ENCODE measurements around the gene BDH2.

Gene BDH2

GRCh38 chr4:103099691-103100392, at the start of gene BDH2:
Gene BDH2 (minus strand): TSS chr4:103099834. CDS start chr4:103096254, 3,580 bp downstream.
- peak; percentile 78 for DNase-seq (ENCODE audit: low read depth)

GRCh38 chr4:103144926-103145325, 45.3 kb upstream of the BDH2 start:
- no peak for DNase-seq (ENCODE audit: low read depth)

DNA sequence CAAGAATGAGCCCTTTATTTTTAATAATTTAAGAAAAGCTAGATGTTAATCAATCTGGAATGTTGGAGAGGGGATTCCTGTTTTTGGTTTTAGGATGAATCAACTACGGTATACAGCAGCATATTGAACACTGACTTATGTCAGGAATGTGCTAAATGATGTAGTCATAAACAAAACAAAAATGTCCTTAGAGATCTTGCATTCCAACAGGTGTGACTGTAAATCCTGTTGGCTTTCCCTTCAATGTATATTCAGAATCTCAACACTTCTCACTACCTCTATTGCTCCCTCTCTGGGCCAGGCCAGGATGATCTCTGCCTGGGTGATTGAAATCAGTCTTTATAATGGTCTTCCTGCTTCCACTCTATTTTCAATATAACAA, 37.8 kb upstream of the BDH2 start:
- peak; percentile 78 for DNase-seq (ENCODE audit: low read depth)

GRCh38 chr4:103136671-103137445, 37.2 kb upstream of the BDH2 start:
- no peak for DNase-seq (ENCODE audit: low read depth)

DNA sequence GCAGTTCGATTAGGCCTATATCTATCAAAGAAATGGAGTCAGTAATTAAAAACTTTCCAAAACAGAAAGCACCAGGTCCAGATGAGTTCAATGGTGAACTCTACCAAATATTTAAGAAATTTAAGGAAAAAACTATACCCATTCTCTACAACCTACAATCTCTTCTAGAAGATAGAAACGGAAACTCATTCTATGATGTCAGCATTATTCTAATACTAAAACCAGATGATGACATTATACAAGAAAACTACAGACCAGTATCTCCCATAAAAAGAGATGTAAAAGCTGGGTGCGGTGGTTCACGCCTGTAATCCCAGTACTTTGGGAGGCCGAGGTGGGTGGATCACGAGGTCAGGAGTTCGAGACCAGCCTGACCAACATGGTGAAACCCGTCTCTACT, 29.5 kb upstream of the BDH2 start:
- DNase-seq (ENCODE audit: low read depth): no peak

DNA sequence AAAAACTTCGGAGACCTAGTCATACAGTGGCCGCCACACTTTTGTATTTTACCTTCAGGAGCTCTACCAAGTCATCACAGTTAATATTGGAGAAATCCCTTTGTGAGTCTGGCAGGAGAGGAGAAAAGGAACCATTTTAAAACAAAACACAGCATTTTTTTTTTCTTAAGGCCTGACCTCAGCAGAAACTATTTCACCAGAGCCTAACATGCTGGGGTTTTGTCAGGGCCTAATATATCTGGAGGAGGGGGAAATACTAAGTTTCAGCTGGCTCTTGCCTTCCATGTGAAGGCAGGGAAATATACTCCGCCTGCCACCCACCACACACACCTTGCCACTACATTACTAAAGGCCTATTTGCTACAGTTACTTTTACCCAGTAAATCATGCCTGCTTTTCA, 26.5 kb upstream of the BDH2 start:
- DNase-seq (ENCODE audit: low read depth): no peak

DNA sequence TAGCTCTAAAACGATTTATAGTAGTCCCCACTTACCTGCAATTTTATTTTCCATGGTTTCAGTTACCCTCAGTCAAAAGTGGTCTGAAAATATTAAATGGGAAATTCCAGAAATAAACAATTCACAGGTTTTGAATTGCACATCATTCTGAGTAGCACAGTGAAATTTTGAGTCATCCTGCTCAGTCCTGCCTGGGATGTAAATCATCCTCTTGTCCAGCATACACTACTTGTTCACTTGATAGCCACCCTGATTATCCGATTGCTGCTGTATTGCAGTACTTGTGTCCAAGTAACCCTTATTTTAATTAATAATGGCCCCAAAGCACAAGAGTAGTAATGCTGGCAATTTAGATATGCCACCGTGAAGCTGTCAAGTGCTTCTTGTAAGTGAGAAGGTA, 23.5 kb upstream of the BDH2 start:
- DNase-seq (ENCODE audit: low read depth): no peak

DNA sequence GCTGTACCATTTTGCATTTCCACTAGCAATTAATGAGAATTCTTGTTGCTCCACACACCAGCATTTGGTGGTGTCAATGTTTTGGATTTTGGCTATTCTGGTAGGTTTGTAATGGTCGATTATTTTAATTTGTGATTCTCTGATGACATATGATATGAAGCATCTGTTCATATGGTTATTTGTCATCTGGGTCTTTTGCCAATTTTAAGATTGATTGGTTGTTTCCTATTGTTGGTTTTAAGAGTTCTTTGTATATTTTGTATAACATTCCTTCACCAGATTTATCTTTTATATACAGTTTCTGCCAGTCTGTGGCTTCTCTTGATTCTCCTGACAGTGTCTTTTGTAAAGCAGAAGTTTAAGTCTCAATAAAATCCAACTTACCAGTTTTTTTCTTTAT, 18.5 kb upstream of the BDH2 start:
- no peak for DNase-seq (ENCODE audit: low read depth)

GRCh38 chr4:103111598-103111997, 12.0 kb upstream of the BDH2 start:
- DNase-seq (ENCODE audit: low read depth): no peak

GRCh38 chr4:103108542-103108941, 8.9 kb upstream of the BDH2 start:
- DNase-seq (ENCODE audit: low read depth): no peak

- DNase-seq (ENCODE audit: low read depth): no peak
These were observed 6.1 kb upstream of the BDH2 start for GRCh38 chr4:103105558-103106356.

GRCh38 chr4:103104886-103105285, 5.3 kb upstream of the BDH2 start:
- DNase-seq (ENCODE audit: low read depth): no peak

GRCh38 chr4:103100691-103101090, 1.1 kb upstream of the BDH2 start:
- no peak for DNase-seq (ENCODE audit: low read depth)

DNA sequence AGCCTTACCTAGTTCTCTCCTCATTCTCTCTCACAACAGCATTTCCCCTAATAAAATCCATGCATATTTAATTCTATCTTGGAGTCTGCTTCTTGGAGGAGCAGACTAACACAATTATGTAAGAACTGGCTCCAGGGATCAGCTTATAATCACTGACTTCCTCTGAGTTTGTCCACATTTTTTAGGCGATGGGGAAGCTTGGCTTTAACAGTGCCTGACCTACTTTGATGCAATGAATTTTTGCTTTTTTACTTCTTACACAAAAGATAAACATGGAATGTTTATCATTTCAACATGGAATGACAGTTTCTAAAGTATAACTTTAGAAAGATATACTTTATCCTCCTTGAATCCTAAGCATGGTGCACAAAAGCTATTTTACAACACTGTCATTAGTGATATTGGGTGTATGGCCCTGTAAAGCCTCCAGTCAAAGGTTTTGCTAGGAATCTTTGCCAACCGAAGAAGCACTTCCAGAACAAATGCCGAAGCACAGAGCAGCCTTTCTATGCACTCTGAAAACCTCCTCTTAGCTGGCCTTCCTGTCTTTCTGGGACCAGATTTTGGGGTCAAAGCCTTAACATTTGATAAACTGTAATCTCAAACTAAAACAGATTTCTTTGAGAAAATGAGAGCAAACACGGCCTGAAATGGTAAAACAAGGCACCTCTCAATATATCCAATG, 736 bp downstream of the BDH2 start:
- no peak for DNase-seq (ENCODE audit: low read depth)

DNA sequence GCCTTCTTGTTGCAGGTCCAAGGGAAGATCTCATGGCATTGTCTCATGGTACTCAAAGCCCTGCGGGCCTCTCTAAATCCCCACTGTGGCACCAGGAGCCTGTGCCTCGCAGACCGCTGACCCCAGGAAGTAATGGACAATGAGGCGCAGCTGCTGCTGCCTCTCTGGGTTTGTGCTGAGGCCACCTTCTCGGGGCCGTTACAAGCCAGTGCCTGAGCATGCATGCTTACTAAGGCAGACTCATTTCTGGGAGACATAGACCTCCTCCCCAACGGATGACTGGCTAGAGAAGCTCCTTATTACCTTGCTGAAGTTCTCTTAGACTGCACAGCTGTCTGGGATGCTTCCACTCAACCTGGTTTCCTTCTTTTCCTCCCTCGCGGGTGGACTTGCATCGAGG, 1.3 kb downstream of the BDH2 start:
- no peak for DNase-seq (ENCODE audit: low read depth)

DNA sequence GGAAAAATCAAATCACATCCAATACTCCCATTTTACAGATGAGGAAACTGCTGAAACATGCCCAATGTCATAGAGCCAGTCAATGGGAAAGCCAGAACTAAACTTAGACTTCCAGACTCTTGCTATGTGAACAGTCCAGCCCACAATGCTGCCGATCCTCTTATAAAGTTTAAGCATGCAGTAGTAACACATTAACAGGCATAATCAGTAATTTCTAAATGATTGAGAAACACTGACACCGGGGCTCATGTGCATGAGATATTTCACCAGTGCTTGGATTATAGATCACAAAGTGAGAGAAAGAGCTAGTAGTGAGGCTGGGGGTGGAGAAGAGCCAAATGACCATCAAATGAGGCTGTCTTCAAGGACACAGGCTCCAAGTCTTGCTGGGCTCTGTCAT, 2.5 kb downstream of the BDH2 start:
- no peak for DNase-seq (ENCODE audit: low read depth)

GRCh38 chr4:103095080-103095479, 4.6 kb downstream of the BDH2 start:
- DNase-seq (ENCODE audit: low read depth): no peak

DNA sequence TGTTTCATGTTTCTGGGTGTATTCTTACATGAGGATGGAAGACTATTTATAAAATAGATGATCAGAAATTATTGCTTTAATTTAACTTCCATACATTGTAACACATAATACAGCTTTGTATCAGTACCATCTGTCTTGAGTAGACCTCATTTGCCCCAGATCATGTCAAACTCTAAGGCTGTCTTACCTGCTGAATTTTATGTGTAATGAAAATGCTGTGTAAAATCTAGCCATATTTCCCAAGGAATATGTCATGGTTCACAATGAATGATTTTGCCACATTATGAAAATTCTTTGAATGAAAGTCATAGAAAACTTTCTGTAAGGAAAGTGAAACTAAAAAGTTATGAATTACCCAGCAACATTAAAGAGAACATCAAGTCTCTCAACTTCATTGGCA, 7.4 kb downstream of the BDH2 start:
- no peak for DNase-seq (ENCODE audit: low read depth)

GRCh38 chr4:103091601-103092223, 7.9 kb downstream of the BDH2 start:
- DNase-seq (ENCODE audit: low read depth): peak; percentile 47

DNA sequence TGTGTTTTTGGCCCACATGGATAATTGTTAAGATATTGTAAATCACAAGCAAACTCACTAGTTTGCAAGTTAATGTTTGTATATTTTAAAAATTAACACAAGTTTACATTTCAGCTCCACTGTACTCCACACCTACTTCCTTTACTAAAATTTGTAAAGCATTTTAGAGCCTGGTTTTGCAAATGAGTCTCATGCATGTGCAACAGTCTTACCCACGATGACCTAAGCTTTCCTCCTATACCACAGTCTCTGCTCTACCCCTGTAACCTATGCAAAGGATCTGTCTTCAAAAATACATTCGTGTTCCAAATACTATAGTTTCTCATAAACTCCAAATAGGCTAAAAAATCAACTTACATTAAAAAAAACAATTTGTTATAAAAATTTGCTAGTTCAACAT, 10.2 kb downstream of the BDH2 start:
- DNase-seq (ENCODE audit: low read depth): no peak

DNA sequence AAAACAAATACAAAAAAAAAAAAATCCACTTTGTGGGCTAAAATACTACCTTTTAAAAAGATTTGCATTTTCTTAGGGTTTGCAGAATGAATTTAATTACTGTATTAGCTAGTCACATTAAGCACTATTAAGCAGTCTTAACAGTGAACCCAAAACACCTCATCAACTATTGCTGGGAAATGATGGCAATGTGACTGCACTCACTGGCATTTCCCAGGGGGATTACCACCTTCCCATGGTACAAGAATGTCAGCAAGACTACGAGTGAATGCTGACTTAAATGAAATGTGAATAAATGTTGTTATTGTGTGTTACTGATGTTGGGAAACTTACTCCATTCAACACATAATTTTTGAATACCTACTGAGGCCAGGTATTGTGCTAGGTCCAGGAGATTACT, 13.1 kb downstream of the BDH2 start:
- no peak for DNase-seq (ENCODE audit: low read depth)

Data from HS-5 (cell line).